Loucy (cell line): ENCODE data around the gene HNRNPCL1.
"Not testable (repeated sequence)": the region's sequence is repeated elsewhere in the genome, so short reads cannot be mapped to it uniquely, and the experiment has no call there.

Experiments used
- EZH2phosphoT487 ChIP-seq: fragments of 200-600 bp; IDR thresholded peaks from 2 replicates; pipeline ENCODE4 v1.6.1; 2018; ENCODE audit warnings: antibody characterized with exemption, mild to moderate bottlenecking, moderate library complexity, borderline replicate concordance
- TF ChIP-seq, protein P1 (sequence below): fragments of 200-600 bp; sonication (generic); conservative IDR thresholded peaks from 2 replicates; pipeline ENCODE4 v1.5.1; 2014; ENCODE audit warnings: mild to moderate bottlenecking, antibody characterized with exemption, low read length

DNA sequence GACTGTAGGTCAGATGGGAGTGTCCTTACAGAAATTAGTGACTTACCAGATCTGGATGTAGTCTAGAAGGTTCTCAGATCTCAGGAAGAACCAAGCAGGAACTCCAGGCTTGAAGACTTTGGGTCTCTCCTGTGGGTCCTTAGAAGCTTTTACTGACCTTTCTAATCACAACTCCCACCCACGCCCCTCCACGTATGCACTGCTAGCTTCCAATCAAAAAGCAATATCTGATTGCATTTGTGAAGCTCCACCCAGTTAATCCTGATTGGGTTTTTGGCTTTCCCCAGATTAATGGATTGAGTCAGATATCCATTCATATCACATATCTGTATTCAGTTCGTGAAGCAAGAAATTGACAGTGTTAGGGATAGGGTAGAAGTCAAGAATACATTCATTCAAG, 37.6 kb upstream of the HNRNPCL1 start, which contains the start of gene PRAMEF4:
- TF ChIP-seq, protein P1, sequence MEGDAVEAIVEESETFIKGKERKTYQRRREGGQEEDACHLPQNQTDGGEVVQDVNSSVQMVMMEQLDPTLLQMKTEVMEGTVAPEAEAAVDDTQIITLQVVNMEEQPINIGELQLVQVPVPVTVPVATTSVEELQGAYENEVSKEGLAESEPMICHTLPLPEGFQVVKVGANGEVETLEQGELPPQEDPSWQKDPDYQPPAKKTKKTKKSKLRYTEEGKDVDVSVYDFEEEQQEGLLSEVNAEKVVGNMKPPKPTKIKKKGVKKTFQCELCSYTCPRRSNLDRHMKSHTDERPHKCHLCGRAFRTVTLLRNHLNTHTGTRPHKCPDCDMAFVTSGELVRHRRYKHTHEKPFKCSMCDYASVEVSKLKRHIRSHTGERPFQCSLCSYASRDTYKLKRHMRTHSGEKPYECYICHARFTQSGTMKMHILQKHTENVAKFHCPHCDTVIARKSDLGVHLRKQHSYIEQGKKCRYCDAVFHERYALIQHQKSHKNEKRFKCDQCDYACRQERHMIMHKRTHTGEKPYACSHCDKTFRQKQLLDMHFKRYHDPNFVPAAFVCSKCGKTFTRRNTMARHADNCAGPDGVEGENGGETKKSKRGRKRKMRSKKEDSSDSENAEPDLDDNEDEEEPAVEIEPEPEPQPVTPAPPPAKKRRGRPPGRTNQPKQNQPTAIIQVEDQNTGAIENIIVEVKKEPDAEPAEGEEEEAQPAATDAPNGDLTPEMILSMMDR: not testable (repeated sequence)
- not testable (repeated sequence) for TF ChIP-seq EZH2phosphoT487
